Panc1 (cell line): ENCODE results near the gene UXS1. TPM values are rescaled to one million over a fixed set of nuclear protein-coding genes. Genes with fewer than 3 reads are reported as not detected.

Experiments used
- ATAC-seq: fragments of 200-7000 bp; cut with Tn5 transposase; 2 replicates; pipeline ENCODE4 v1.9.1; 2020; ENCODE audit warnings: mild to moderate bottlenecking, moderate library complexity
- BruUV-seq: library from RNA; stranded (reverse); fragments of 400-500 nt; replicated peaks from 2 replicates; lab custom pipeline; 2021; lab: Mats Ljungman, UMichigan
- CTCF ChIA-PET: fragments of 300-600 bp; sonication (Branson Sonifier 250); formaldehyde crosslinking; loops from one replicate; lab custom pipeline; 2022; ENCODE audit warnings: antibody characterized with exemption; lab: Charles Lee
- POLR2A ChIA-PET: fragments of 300-600 bp; sonication (Branson Sonifier 250); formaldehyde crosslinking; loops from one replicate; lab custom pipeline; 2022; ENCODE audit warnings: antibody characterized with exemption; lab: Charles Lee
- DNase-seq: peaks from one replicate; pipeline ENCODE4 v3.0.0-alpha.2; 2010; ENCODE audit warnings: low read depth, low spot score
- H3K27ac ChIP-seq: 2 replicates; pipeline ENCODE4 v1.5.1; 2011; ENCODE audit warnings: mild to moderate bottlenecking, low read length, inconsistent platforms
- H3K27me3 ChIP-seq: fragments of 200-500 bp; sonication (Bioruptor generic); 2 replicates; pipeline ENCODE4 v1.6.0; 2014; ENCODE audit warnings: low read length, inconsistent platforms; ENCODE audit not compliant: control insufficient read depth, insufficient read depth
- H3K36me3 ChIP-seq: fragments of 200-500 bp; sonication (Bioruptor generic); 2 replicates; pipeline ENCODE4 v1.5.1; 2014; ENCODE audit warnings: inconsistent platforms, mild to moderate bottlenecking, low read length, moderate library complexity; ENCODE audit not compliant: control insufficient read depth, insufficient read depth
- H3K4me1 ChIP-seq: 2 replicates; pipeline ENCODE4 v1.5.1; 2011; ENCODE audit warnings: inconsistent platforms, mild to moderate bottlenecking, low read length, moderate library complexity; ENCODE audit not compliant: control insufficient read depth, insufficient read depth
- H3K4me3 ChIP-seq, 2 experiments: 2 replicates each; pipeline ENCODE4 v1.5.1; 2011 to 2012; ENCODE audit warnings: low read depth in 2 of 2, low read length in 2 of 2, mild to moderate bottlenecking in 2 of 2, inconsistent platforms in 1 of 2, moderate library complexity in 1 of 2
- H3K9me3 ChIP-seq: fragments of 200-500 bp; sonication (Bioruptor generic); 2 replicates; pipeline ENCODE4 v1.5.1; 2014; ENCODE audit warnings: low read depth, mild to moderate bottlenecking, inconsistent platforms, low read length, moderate library complexity; ENCODE audit not compliant: control insufficient read depth, insufficient read depth
- CTCF ChIP-seq: fragments of 450-650 bp; IDR thresholded peaks from 2 replicates; pipeline ENCODE4 v1.5.1; 2017; ENCODE audit warnings: mild to moderate bottlenecking
- POLR2AphosphoS5 ChIP-seq: IDR thresholded peaks from 2 replicates; pipeline ENCODE4 v1.6.1; 2012; ENCODE audit warnings: mild to moderate bottlenecking, low read depth, low read length, moderate library complexity
- SIN3A ChIP-seq: IDR thresholded peaks from 2 replicates; pipeline ENCODE4 v1.6.1; 2012; ENCODE audit warnings: low read depth, mild to moderate bottlenecking, low read length, moderate library complexity, borderline replicate concordance; ENCODE audit not compliant: insufficient read depth
- TCF7L2 ChIP-seq: IDR thresholded peaks from 2 replicates; pipeline ENCODE4 v1.6.1; 2011; ENCODE audit warnings: mild to moderate bottlenecking, low read depth, low read length, inconsistent platforms
- in situ Hi-C: cut with HindIII; loops from 2 replicates; pipeline ENCODE4 v1.10.0; 2016; ENCODE audit warnings: low sequenced_read_pairs, low pct_unique_long_range_greater_than_20kb
- intact Hi-C: fragments of 100-400 bp; cut with micrococcal nuclease; formaldehyde crosslinking; loops from one replicate; pipeline ENCODE4 v1.10.0; 2022; ENCODE audit not compliant: unreplicated experiment
- total RNA-seq: library from RNA; stranded (reverse); gene quantifications from one replicate; pipeline ENCODE4 v1.2.1, GENCODE V29; 2021; ENCODE audit not compliant: unreplicated experiment
- TF ChIP-seq, protein P1 (sequence below), 2 experiments: IDR thresholded peaks; 2 replicates each; pipeline ENCODE4 v1.6.1; 2011 to 2012; ENCODE audit warnings: low read depth in 2 of 2, control low read depth in 1 of 2, low read length in 1 of 2, mild to moderate bottlenecking in 1 of 2, moderate library complexity in 1 of 2; ENCODE audit not compliant: insufficient read depth in 1 of 2

The UXS1 gene
- total RNA-seq, 1 experiment from 2014 or later = 72.0 TPM

DNA sequence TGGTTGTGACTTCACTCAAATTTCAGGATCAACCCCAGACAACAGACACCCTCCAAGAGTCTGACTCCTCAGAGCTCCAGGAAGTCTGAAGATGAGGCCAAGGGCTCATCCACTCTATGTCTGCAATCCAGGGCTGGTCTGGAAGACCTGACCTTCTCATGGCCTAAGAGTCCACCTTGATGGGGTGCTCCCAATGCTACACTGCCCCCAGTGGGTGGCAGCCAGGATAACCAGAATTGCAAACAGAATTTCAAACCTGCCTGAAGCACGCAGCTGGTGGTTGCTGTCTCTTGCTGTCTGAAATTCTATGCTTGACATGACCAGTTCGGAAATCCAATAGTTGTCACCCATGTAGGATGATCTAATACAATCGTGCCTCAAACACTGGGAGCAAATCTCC, 96.0 kb downstream of the UXS1 start:
- intact Hi-C loops = no loop called here
- CTCF ChIA-PET = no interaction called here
- no peak for DNase-seq
- in situ Hi-C loops = no loop called here
- H3K4me1 ChIP-seq = no peaks in the 10 kb centered on the region
- BruUV-seq = no TSS peak
- no peak overlapping the region for H3K4me3 ChIP-seq
- H3K27ac ChIP-seq = no peak overlapping the region
- TF ChIP-seq TCF7L2 (no peak), CTCF (peak; percentile 51)
- peaks cover under 1% of the 10 kb centered on the region; the same call in 1 of the 2 replicates for H3K36me3 ChIP-seq
- H3K27me3 ChIP-seq = no peaks in the 10 kb centered on the region
- ATAC-seq = 0 out of 2 replicates have a peak, but pooled peaks have one; percentile 13
- POLR2A ChIA-PET = no interaction called here
- H3K9me3 ChIP-seq = no peaks in the 10 kb centered on the region

DNA sequence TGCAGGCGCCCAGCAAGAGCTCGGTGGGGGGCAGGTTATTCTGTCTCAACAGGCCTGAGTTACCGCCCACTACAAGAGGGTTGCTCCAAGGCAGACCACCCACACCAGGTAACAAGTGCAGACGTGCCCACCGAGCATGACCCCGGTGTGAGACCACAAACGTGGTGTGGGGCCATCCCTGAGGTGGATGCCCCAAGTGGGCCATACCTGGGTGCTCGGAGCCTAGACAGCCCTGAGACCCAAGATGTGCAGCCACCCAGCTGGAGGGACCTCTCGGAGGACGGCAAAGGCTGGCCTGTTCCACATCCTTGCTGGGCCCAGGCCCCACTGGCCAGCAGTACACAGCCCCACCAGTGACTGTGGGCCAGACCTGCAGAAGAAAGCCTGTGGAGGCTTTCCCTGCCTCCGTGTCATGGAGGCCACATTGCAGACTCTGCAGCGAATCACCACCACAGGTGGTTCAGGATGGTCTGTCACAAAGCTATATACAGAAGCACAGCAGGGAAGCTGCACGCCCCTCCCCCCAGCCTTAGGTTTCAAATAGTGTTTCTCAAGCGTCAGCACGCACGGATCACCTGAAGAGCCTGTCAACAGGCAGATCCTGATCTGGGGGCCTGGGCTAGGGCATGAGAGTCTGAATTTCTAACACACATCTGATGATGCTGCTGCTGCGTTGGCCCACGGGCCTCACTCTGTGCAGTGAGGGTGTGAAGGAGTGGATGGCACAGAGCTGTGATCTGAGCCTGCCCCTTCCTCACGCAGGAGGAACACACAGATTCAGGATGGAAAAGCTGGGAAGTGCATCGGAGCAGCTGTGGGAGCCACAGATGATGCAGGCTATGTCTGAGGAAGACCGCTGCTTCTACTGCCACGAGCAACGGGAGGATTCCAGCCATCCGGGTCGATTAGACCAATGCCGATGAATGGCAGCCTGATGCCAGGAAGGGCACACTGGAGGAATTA, 96.8 kb downstream of the UXS1 start:
- DNase-seq (no peak), ATAC-seq (0 out of 2 replicates have a peak, but pooled peaks have one; percentile 20)
- Histone ChIP-seq H3K27ac (no peak overlapping the region), H3K4me1 (no peaks in the 10 kb centered on the region), H3K4me3 (no peak overlapping the region), H3K27me3 (no peaks in the 10 kb centered on the region), H3K9me3 (no peaks in the 10 kb centered on the region), H3K36me3 (peaks cover 7% of the 10 kb centered on the region; the same call in 1 of the 2 replicates)
- BruUV-seq = no TSS peak
- intact Hi-C loops = no loop called here
- TF ChIP-seq CTCF (no peak), TCF7L2 (no peak), SIN3A (no peak), POLR2AphosphoS5 (no peak)
- TF ChIP-seq, protein P1, sequence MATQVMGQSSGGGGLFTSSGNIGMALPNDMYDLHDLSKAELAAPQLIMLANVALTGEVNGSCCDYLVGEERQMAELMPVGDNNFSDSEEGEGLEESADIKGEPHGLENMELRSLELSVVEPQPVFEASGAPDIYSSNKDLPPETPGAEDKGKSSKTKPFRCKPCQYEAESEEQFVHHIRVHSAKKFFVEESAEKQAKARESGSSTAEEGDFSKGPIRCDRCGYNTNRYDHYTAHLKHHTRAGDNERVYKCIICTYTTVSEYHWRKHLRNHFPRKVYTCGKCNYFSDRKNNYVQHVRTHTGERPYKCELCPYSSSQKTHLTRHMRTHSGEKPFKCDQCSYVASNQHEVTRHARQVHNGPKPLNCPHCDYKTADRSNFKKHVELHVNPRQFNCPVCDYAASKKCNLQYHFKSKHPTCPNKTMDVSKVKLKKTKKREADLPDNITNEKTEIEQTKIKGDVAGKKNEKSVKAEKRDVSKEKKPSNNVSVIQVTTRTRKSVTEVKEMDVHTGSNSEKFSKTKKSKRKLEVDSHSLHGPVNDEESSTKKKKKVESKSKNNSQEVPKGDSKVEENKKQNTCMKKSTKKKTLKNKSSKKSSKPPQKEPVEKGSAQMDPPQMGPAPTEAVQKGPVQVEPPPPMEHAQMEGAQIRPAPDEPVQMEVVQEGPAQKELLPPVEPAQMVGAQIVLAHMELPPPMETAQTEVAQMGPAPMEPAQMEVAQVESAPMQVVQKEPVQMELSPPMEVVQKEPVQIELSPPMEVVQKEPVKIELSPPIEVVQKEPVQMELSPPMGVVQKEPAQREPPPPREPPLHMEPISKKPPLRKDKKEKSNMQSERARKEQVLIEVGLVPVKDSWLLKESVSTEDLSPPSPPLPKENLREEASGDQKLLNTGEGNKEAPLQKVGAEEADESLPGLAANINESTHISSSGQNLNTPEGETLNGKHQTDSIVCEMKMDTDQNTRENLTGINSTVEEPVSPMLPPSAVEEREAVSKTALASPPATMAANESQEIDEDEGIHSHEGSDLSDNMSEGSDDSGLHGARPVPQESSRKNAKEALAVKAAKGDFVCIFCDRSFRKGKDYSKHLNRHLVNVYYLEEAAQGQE (IDR thresholded peaks at IDR 0.05; ENCODE audit: insufficient read depth in 1 of 2, low read depth in 2 of 2, low read length in 1 of 2) = no peak
- ChIA-PET POLR2A (interaction anchor here (0.6 kb wide), 1 partner anchor 10 kb away, joined by 13 read pairs; no protein-coding TSS in a partner anchor), CTCF (no interaction called here)
- in situ Hi-C loops = no loop called here
